Measurements from ENCODE around the gene ARHGEF25. TPM values are rescaled to one million over a fixed set of nuclear protein-coding genes. Genes with fewer than 3 reads are reported as not detected.

ARHGEF25 gene
- total RNA-seq, 1 donor from 2014 or later = 80.2 TPM

GRCh38 chr12:57620245-57620935, 9.2 kb downstream of the ARHGEF25 start:
- Mint-ChIP-seq H3K4me1 (ENCODE audit: low read depth, unreplicated experiment) (peaks cover 23% of the 10 kb centered on the region), H3K9me3 (ENCODE audit: unreplicated experiment) (peaks cover 17% of the 10 kb centered on the region), H3K27ac (ENCODE audit: unreplicated experiment) (peak overlapping the region; percentile 2), H3K36me3 (ENCODE audit: unreplicated experiment) (peaks cover 19% of the 10 kb centered on the region), H3K4me3 (ENCODE audit: unreplicated experiment) (peak overlapping the region; percentile 84), H3K27me3 (ENCODE audit: unreplicated experiment) (peaks cover 44% of the 10 kb centered on the region)
- DNase-seq = no peak
- TF ChIP-seq CTCF (IDR thresholded peaks at IDR 0.05; ENCODE audit: partially characterized antibody, unreplicated experiment) = no peak

- TF ChIP-seq CTCF (IDR thresholded peaks at IDR 0.05; ENCODE audit: partially characterized antibody, unreplicated experiment) = no peak
- peaks cover 17% of the 10 kb centered on the region for H3K9me3 Mint-ChIP-seq (ENCODE audit: unreplicated experiment)
- peak; percentile 42 for DNase-seq
- H3K27me3 Mint-ChIP-seq (ENCODE audit: unreplicated experiment) = peaks cover 47% of the 10 kb centered on the region
- H3K4me1 Mint-ChIP-seq (ENCODE audit: low read depth, unreplicated experiment) = peaks cover 26% of the 10 kb centered on the region
- peak overlapping the region; percentile 2 for H3K27ac Mint-ChIP-seq (ENCODE audit: unreplicated experiment)
- peak overlapping the region; percentile 84 for H3K4me3 Mint-ChIP-seq (ENCODE audit: unreplicated experiment)
- peaks cover 19% of the 10 kb centered on the region for H3K36me3 Mint-ChIP-seq (ENCODE audit: unreplicated experiment)
Measured at GRCh38 chr12:57620936-57621496, 9.8 kb downstream of the ARHGEF25 start.

- Mint-ChIP-seq H3K36me3 (ENCODE audit: unreplicated experiment) (peaks cover 19% of the 10 kb centered on the region), H3K9me3 (ENCODE audit: unreplicated experiment) (peaks cover 21% of the 10 kb centered on the region), H3K4me1 (ENCODE audit: low read depth, unreplicated experiment) (peaks cover 27% of the 10 kb centered on the region), H3K27me3 (ENCODE audit: unreplicated experiment) (peaks cover 52% of the 10 kb centered on the region), H3K4me3 (ENCODE audit: unreplicated experiment) (peak overlapping the region; percentile 84), H3K27ac (ENCODE audit: unreplicated experiment) (peak overlapping the region; percentile 44)
- peak; percentile 90 for DNase-seq
- peak; percentile 92 for TF ChIP-seq CTCF (IDR thresholded peaks at IDR 0.05; ENCODE audit: partially characterized antibody, unreplicated experiment)
Measured at GRCh38 chr12:57621497-57622292, 10.5 kb downstream of the ARHGEF25 start.

GRCh38 chr12:57622293-57623245, 11.3 kb downstream of the ARHGEF25 start:
- H3K9me3 Mint-ChIP-seq (ENCODE audit: unreplicated experiment) = peaks cover 19% of the 10 kb centered on the region
- peaks cover 30% of the 10 kb centered on the region for H3K4me1 Mint-ChIP-seq (ENCODE audit: low read depth, unreplicated experiment)
- TF ChIP-seq CTCF (IDR thresholded peaks at IDR 0.05; ENCODE audit: partially characterized antibody, unreplicated experiment) = no peak
- peak overlapping the region; percentile 84 for H3K4me3 Mint-ChIP-seq (ENCODE audit: unreplicated experiment)
- peaks cover 15% of the 10 kb centered on the region for H3K36me3 Mint-ChIP-seq (ENCODE audit: unreplicated experiment)
- H3K27ac Mint-ChIP-seq (ENCODE audit: unreplicated experiment) = peak overlapping the region; percentile 44
- peaks cover 53% of the 10 kb centered on the region for H3K27me3 Mint-ChIP-seq (ENCODE audit: unreplicated experiment)
- DNase-seq = no peak

Measured in glutamatergic neuron (in vitro differentiated cells).